Dendritic cell treated with granulocyte-macrophage colony-stimulating factor and Interleukin-4, amounts not matched to agents 40 ng/mL and 50 ng/mL, for 4 days (primary cell): ENCODE data around the gene NPIPA5.
"Not testable (repeated sequence)": the region's sequence is repeated elsewhere in the genome, so short reads cannot be mapped to it uniquely, and the experiment has no call there.

ENCODE experiments used
- H3K27ac Mint-ChIP-seq: one replicate; pipeline ENCODE4 v1.8.0; 2022; ENCODE audit warnings: mild to moderate bottlenecking, mixed read lengths
- H3K27me3 Mint-ChIP-seq: one replicate; pipeline ENCODE4 v1.8.0; 2022; ENCODE audit warnings: mild to moderate bottlenecking, mixed read lengths
- H3K36me3 Mint-ChIP-seq: one replicate; pipeline ENCODE4 v1.8.0; 2022; ENCODE audit warnings: low read depth, mixed read lengths
- H3K4me1 Mint-ChIP-seq: one replicate; pipeline ENCODE4 v1.8.0; 2022; ENCODE audit warnings: low read depth, mixed read lengths
- H3K4me3 Mint-ChIP-seq: one replicate; pipeline ENCODE4 v1.8.0; 2022; ENCODE audit warnings: mild to moderate bottlenecking, moderate library complexity, mixed read lengths
- H3K9me3 Mint-ChIP-seq: one replicate; pipeline ENCODE4 v1.8.0; 2022; ENCODE audit warnings: mixed read lengths
- intact Hi-C: fragments of 100-400 bp; cut with micrococcal nuclease; formaldehyde crosslinking; loops from one replicate; pipeline ENCODE4 v1.15.0; 2022

Gene NPIPA5

DNA sequence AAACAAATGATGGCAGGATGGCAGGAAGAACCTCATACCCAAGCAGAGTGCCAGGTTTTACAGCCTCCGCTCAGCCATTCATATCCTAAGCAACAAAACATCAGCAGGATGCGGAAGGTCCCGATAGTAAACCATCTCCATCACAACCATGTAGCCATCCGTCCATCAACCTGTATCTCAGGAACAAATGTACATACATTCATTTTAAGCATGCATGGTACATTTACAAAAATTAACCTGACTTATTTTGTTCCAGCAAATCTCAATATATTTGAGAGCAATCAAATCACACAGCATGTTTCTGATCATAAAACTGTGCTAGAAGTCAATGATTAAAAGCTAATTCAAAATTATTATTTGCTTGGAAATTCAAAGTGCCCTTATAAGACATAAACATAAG, at the start of gene NPIPA5:
TSS of gene NPIPA5 (minus strand) at position 101 of the 400 bp plus-strand sequence. CDS start at position 101, 0 bp downstream.
- H3K4me1 Mint-ChIP-seq, H3K27ac Mint-ChIP-seq, intact Hi-C loops, H3K4me3 Mint-ChIP-seq, H3K27me3 Mint-ChIP-seq, H3K9me3 Mint-ChIP-seq, H3K36me3 Mint-ChIP-seq: not testable (repeated sequence)

DNA sequence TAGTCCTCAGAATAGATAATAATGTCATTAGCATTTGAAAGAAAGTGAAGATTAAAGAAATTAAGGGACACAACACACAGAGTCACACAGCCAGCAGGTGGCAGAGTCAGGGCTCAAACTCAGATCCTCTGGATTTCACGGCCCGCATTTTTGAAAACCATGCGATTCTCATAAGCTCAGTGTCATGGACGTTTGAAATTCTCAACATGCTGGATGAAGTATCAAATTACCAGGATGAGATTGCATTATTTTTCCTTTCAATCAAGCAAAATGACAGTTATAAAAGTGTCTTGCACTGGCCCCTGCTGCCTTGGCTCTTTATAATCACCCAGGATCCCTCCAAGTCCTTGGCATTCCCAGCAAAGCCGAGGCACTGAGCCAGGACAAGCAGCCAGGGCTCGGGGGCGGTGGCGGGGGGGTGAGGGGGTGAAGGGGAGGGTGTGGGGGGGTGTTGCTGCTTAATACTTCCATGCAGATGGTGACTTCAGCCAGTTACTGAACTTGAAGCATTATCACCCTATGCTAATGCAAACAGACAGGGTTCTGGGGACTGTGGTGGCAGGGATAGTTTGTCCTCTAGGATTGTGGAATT, 49.6 kb upstream of the NPIPA5 start:
- Mint-ChIP-seq H3K27me3 (peaks cover 13% of the 10 kb centered on the region), H3K4me3 (no peak overlapping the region), H3K27ac (no peak overlapping the region), H3K36me3 (no peaks in the 10 kb centered on the region), H3K4me1 (no peaks in the 10 kb centered on the region), H3K9me3 (no peaks in the 10 kb centered on the region)
- intact Hi-C loops, result loop anchor here (1.0 to 10.0 kb wide), 2 partner anchors 197 to 277 kb away; no protein-coding TSS in a partner anchor

DNA sequence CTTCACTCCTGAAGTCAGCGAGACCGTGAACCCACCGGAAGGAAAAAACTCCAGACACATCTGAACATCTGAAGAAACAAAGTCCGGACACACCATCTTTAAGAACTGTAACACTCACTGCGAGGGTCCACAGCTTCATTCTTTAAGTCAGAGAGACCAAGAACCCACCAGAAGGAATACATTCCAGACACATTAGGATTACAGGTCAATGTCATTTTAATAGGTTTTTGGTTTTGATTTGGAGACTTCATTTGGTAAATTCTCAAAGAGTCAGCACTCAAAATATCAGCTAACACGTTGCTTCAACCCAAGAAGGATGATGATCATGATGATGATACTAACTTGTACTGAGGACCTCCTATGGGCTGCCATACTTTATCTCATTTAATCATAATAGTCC, 48.7 kb upstream of the NPIPA5 start:
- Mint-ChIP-seq H3K27ac (no peak overlapping the region), H3K9me3 (no peaks in the 10 kb centered on the region), H3K27me3 (peaks cover 13% of the 10 kb centered on the region), H3K4me3 (no peak overlapping the region), H3K36me3 (no peaks in the 10 kb centered on the region), H3K4me1 (no peaks in the 10 kb centered on the region)
- intact Hi-C loops, result loop anchor here (1.0 to 10.0 kb wide), 2 partner anchors 198 to 278 kb away; no protein-coding TSS in a partner anchor

DNA sequence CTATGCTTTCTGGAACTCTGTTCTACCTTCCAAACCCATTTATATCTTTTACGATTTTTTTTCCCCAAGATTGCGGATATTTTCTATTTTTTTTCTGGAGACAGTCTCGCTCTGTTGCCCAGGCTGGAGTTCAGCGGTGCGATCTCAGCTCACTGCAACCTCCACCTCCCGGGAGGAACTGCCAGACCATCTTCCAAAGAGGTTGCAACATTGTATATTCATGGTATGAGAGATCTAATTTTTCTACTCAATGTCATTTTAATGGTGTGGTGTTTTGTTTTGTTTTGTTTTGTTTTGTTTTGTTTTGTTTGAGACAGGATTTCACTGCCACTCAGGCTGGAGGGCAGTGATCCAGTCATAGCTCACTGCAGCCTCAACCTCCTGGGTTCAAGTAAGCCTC, 47.8 kb upstream of the NPIPA5 start:
- H3K27ac Mint-ChIP-seq, result no peak overlapping the region
- no peaks in the 10 kb centered on the region for H3K9me3 Mint-ChIP-seq
- intact Hi-C loops, result loop anchor here (10.0 kb wide), 1 partner anchor 199 kb away; no protein-coding TSS in a partner anchor
- H3K4me3 Mint-ChIP-seq, result no peak overlapping the region
- H3K36me3 Mint-ChIP-seq, result no peaks in the 10 kb centered on the region
- no peaks in the 10 kb centered on the region for H3K4me1 Mint-ChIP-seq
- peaks cover 12% of the 10 kb centered on the region for H3K27me3 Mint-ChIP-seq

DNA sequence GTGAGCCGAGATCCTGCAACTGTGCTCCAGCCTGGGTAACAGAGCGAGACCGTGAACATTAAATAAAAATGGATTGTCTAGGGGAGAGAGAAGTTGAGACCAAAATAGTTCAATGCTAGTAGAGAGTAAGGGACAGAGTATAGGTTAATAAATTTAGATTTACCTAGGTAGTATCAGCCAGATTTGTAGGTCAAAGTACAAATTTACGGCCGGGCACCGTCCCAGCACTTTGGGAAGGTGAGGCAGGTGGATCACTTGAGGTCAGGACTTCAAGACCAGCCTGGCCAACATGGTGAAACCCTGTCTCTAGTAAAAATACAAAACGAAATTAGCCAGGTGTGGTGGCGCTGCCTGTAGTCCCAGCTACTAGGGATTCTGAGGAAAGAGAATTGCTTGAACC, 44.1 kb upstream of the NPIPA5 start:
- intact Hi-C loops, result loop anchor here (10.0 kb wide), 1 partner anchor 203 kb away; no protein-coding TSS in a partner anchor
- no peaks in the 10 kb centered on the region for H3K4me1 Mint-ChIP-seq
- no peak overlapping the region for H3K4me3 Mint-ChIP-seq
- no peaks in the 10 kb centered on the region for H3K9me3 Mint-ChIP-seq
- H3K27ac Mint-ChIP-seq, result no peak overlapping the region
- no peaks in the 10 kb centered on the region for H3K36me3 Mint-ChIP-seq
- peaks cover 6% of the 10 kb centered on the region for H3K27me3 Mint-ChIP-seq

DNA sequence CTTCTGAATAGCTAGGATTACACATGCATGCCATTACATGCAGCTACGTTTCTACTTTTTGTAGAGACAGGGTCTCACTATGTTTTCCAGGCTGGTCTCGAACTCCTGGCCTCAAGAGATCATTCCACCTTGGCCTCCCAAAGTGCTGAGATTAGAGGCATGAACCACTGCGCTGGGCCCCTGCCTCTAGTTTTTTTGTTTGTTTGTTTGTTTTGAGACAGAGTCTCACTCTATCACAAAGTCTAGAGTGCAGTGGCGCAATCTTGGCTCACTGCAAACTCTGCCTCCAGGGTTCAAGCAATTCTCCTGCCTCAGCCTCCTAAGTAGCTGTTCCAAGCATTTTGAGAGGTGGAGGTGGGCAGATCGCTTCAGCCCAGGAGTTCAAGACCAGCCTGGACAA, 43.6 kb upstream of the NPIPA5 start:
- not testable (repeated sequence) for H3K27ac Mint-ChIP-seq, H3K36me3 Mint-ChIP-seq, H3K27me3 Mint-ChIP-seq, H3K4me1 Mint-ChIP-seq, H3K4me3 Mint-ChIP-seq, H3K9me3 Mint-ChIP-seq
- intact Hi-C loops, result loop anchor here (10.0 kb wide), 1 partner anchor 203 kb away; no protein-coding TSS in a partner anchor

DNA sequence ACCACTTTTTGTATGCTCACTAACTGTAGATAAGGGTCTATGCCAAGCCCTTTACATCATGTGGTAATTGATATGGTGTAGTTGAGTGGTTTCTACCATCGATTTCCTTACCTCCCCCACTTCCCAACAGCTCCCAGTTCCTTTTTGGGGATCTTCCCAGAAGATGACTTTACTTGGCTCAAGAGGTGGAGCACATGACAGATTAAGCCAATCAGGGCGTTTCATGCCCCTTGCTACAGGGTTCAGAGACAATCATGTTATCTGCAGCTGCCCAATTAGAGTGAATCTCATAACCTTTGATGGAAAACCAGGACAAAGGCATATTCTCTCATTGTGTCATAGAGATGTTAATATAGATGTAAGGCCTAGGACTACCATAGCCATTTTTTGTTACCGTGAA, 40.1 kb upstream of the NPIPA5 start:
- H3K27me3 Mint-ChIP-seq, result no peaks in the 10 kb centered on the region
- H3K27ac Mint-ChIP-seq, result no peak overlapping the region
- no peaks in the 10 kb centered on the region for H3K4me1 Mint-ChIP-seq
- no peak overlapping the region for H3K4me3 Mint-ChIP-seq
- intact Hi-C loops, result no loop called here
- H3K9me3 Mint-ChIP-seq, result no peaks in the 10 kb centered on the region
- no peaks in the 10 kb centered on the region for H3K36me3 Mint-ChIP-seq

DNA sequence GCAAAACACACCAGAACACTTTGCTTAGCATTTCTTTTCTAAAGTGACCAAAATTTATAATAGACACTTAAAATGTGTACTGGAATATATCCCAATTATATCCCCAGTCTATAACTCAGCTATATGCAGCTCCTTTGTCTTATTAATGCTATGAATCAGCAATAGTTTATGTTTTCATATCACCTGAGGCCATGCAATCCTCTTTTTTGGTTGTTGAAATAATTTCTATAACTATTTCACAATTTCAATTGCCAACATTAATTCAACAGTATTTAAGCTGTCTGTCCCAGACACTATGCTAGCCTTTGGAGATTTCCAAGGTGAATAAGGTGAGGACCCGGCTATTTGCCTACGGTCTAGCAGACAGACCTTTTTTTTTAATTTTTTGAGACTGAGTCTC, 39.1 kb upstream of the NPIPA5 start:
- no peaks in the 10 kb centered on the region for H3K9me3 Mint-ChIP-seq
- H3K36me3 Mint-ChIP-seq, result no peaks in the 10 kb centered on the region
- intact Hi-C loops, result no loop called here
- H3K4me3 Mint-ChIP-seq, result no peak overlapping the region
- no peak overlapping the region for H3K27ac Mint-ChIP-seq
- no peaks in the 10 kb centered on the region for H3K4me1 Mint-ChIP-seq
- H3K27me3 Mint-ChIP-seq, result no peaks in the 10 kb centered on the region

DNA sequence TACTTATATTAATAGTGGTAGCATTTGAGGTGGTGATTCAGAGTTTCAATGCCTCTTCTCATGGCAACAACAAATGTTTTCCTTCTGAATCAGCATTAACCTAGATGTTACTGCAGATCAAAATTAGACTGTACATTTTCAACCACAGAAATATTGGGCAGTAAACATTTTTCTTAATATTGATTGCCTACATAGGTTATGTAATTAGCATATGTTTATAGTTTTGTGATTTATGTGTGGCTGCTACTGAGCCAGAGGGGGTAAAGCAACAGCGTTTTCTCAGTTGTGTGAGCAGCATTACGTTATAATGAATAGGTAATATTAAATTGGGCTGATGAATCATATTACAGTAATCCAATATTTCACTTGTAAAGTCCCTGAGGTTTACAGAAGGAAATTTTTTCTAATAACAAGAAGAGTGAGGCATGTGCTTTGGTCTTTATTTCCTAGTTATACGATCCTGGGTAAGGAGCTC, 37.5 kb upstream of the NPIPA5 start:
- H3K9me3 Mint-ChIP-seq, result no peaks in the 10 kb centered on the region
- intact Hi-C loops, result no loop called here
- H3K27ac Mint-ChIP-seq, result no peak overlapping the region
- no peaks in the 10 kb centered on the region for H3K36me3 Mint-ChIP-seq
- H3K27me3 Mint-ChIP-seq, result no peaks in the 10 kb centered on the region
- no peak overlapping the region for H3K4me3 Mint-ChIP-seq
- H3K4me1 Mint-ChIP-seq, result no peaks in the 10 kb centered on the region

DNA sequence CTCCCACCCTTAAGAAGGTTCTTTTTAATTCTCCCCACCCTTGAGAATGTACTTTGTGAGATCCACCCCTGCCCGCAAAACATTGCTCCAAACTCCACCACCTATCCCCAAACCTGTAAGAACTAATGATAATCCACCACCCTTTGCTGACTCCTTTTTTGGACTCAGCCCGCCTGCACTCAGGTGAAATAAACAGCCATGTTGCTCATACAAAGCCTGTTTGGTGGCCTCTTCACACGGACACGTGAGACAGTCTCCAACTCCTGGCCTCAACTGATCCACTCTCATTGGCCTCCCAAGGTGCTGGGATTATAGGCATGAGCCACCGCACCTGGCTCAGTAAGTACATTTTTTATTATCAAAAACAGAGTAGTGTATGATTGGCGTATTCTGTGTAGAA, 31.4 kb upstream of the NPIPA5 start:
- H3K9me3 Mint-ChIP-seq, H3K27me3 Mint-ChIP-seq, intact Hi-C loops, H3K4me1 Mint-ChIP-seq, H3K36me3 Mint-ChIP-seq, H3K4me3 Mint-ChIP-seq, H3K27ac Mint-ChIP-seq: not testable (repeated sequence)

DNA sequence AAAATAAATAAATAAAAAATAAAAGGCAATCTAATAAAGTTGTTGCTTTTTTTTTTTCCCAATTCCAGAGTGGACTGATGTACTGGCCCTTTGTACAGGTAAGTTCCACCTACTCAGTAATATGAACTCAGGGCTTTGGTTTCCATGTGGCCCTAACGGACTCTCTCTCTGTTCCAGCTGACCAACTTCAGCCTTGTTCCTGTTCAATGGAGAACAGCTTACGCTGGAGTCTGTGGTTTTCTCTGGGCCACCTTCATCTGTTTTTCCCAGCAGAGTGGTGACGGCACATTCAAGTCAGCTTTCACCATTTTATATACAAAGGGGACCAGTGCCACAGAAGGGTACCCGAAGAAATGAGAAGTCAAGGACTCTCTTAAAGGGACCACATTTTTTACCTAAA, 29.7 kb upstream of the NPIPA5 start:
- H3K27me3 Mint-ChIP-seq, H3K36me3 Mint-ChIP-seq, H3K9me3 Mint-ChIP-seq, H3K27ac Mint-ChIP-seq, H3K4me3 Mint-ChIP-seq, intact Hi-C loops: not testable (repeated sequence)
- peaks cover 24% of the 10 kb centered on the region for H3K4me1 Mint-ChIP-seq

DNA sequence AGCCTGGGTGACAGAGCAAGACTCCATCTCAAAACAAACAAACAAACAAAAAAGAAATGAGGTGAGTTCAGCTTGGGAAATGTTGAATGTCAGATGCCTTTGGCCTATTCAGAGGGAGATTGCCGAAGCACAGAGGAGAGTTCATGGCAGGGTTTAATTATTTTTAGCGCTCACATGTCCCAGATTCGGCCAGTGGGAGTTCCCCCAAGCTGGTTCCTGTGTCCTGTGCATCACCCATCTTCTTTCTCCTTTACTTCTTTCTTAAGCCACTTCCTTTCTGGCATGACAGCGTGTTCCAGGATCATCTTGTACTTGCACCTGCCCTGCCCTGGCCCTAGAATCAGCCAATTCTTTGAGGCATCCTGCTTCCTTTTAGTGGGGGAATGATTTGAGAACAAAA, 26.7 kb upstream of the NPIPA5 start:
- Mint-ChIP-seq H3K36me3 (no peaks in the 10 kb centered on the region), H3K27me3 (no peaks in the 10 kb centered on the region), H3K27ac (no peak overlapping the region), H3K4me1 (peaks cover 30% of the 10 kb centered on the region), H3K4me3 (no peak overlapping the region), H3K9me3 (no peaks in the 10 kb centered on the region)
- intact Hi-C loops, result no loop called here

DNA sequence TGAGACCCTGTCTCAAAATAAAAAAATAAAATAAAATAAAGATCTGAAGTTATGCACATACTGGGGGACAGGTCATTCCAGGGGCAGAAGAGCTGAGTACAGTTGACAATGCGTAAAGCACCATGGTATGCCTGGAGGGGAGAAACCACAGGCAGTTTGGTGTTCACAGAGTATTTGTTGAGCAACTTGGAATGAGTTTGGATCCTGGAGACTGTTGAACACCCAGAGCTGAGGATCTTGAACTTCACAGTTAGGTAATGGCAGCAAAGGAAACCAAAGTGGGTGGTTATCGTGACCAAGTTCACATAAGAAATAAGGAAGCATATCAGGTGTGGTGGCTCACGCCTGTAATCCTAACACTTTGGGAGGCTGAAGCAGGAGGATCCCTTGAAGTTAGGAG, 26.0 kb upstream of the NPIPA5 start:
- H3K4me3 Mint-ChIP-seq, H3K27me3 Mint-ChIP-seq, H3K9me3 Mint-ChIP-seq, intact Hi-C loops, H3K27ac Mint-ChIP-seq, H3K36me3 Mint-ChIP-seq: not testable (repeated sequence)
- peaks cover 30% of the 10 kb centered on the region for H3K4me1 Mint-ChIP-seq

DNA sequence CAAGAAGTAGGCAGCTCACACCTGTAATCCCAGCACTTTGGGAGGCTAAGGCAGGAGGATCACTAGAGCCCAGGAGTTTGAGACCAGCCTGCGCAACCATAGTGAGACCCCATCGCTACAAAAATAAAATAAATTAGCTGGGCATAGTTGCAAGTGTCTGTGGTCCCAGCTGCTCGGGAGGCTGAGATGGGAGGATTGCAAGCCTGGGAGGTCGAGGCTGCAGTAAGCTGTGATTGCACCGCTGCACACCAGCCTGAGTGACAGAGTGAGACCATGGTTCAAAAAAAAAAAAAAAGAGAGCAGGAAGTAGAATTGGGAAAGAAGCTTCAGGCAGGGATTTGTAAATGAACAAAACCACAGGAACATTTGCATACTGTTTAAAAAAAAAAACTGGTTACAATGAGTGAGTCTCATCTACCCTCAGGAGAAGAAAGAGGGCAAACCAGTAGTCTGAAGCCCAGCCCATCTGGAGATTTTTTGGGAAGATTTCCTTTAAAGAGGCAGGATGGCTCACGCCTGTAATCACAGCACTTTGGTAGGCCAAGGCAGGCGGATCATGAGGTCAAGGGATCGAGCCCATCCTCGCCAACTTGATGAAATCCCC, 25.4 kb upstream of the NPIPA5 start:
- no peaks in the 10 kb centered on the region for H3K9me3 Mint-ChIP-seq
- intact Hi-C loops, result no loop called here
- peaks cover 30% of the 10 kb centered on the region for H3K4me1 Mint-ChIP-seq
- H3K27ac Mint-ChIP-seq, result no peak overlapping the region
- H3K4me3 Mint-ChIP-seq, result no peak overlapping the region
- no peaks in the 10 kb centered on the region for H3K36me3 Mint-ChIP-seq
- H3K27me3 Mint-ChIP-seq, result no peaks in the 10 kb centered on the region

DNA sequence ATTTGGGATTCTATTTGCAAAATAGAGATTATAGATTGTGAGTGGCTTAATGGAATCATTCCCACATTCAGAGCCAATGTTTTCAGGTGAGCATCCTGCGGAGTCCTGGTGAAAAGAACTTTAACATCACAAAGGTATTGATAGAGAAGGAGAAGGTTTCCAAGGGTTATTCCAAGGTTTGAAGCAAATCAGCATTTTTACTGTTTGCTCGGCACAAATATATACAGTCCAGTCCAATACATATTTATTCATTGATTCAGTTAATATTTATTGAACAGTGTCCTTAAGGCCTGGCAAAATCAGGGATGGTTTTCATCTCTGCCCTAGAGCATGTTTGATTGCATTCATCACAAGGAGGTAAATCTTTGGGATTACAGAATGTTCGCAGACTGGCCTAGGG, 23.9 kb upstream of the NPIPA5 start:
- peaks cover under 1% of the 10 kb centered on the region for H3K27me3 Mint-ChIP-seq
- intact Hi-C loops, result no loop called here
- no peak overlapping the region for H3K27ac Mint-ChIP-seq
- H3K9me3 Mint-ChIP-seq, result no peaks in the 10 kb centered on the region
- H3K4me1 Mint-ChIP-seq, result peaks cover 30% of the 10 kb centered on the region
- H3K4me3 Mint-ChIP-seq, result no peak overlapping the region
- no peaks in the 10 kb centered on the region for H3K36me3 Mint-ChIP-seq
